Panc1 (cell line): ENCODE results near the gene NPTX1. TPM values are rescaled to one million over a fixed set of nuclear protein-coding genes. Genes with fewer than 3 reads are reported as not detected.

Source experiments
- ATAC-seq: fragments of 200-7000 bp; cut with Tn5 transposase; 2 replicates; pipeline ENCODE4 v1.9.1; 2020; ENCODE audit warnings: mild to moderate bottlenecking, moderate library complexity
- BruUV-seq: library from RNA; stranded (reverse); fragments of 400-500 nt; replicated peaks from 2 replicates; lab custom pipeline; 2021; lab: Mats Ljungman, UMichigan
- CTCF ChIA-PET: fragments of 300-600 bp; sonication (Branson Sonifier 250); formaldehyde crosslinking; loops from one replicate; lab custom pipeline; 2022; ENCODE audit warnings: antibody characterized with exemption; lab: Charles Lee
- POLR2A ChIA-PET: fragments of 300-600 bp; sonication (Branson Sonifier 250); formaldehyde crosslinking; loops from one replicate; lab custom pipeline; 2022; ENCODE audit warnings: antibody characterized with exemption; lab: Charles Lee
- DNase-seq: peaks from one replicate; pipeline ENCODE4 v3.0.0-alpha.2; 2010; ENCODE audit warnings: low read depth, low spot score
- H3K27ac ChIP-seq: 2 replicates; pipeline ENCODE4 v1.5.1; 2011; ENCODE audit warnings: mild to moderate bottlenecking, low read length, inconsistent platforms
- H3K27me3 ChIP-seq: fragments of 200-500 bp; sonication (Bioruptor generic); 2 replicates; pipeline ENCODE4 v1.6.0; 2014; ENCODE audit warnings: low read length, inconsistent platforms; ENCODE audit not compliant: control insufficient read depth, insufficient read depth
- H3K36me3 ChIP-seq: fragments of 200-500 bp; sonication (Bioruptor generic); 2 replicates; pipeline ENCODE4 v1.5.1; 2014; ENCODE audit warnings: inconsistent platforms, mild to moderate bottlenecking, low read length, moderate library complexity; ENCODE audit not compliant: control insufficient read depth, insufficient read depth
- H3K4me1 ChIP-seq: 2 replicates; pipeline ENCODE4 v1.5.1; 2011; ENCODE audit warnings: inconsistent platforms, mild to moderate bottlenecking, low read length, moderate library complexity; ENCODE audit not compliant: control insufficient read depth, insufficient read depth
- H3K4me3 ChIP-seq, 2 experiments: 2 replicates each; pipeline ENCODE4 v1.5.1; 2011 to 2012; ENCODE audit warnings: low read depth in 2 of 2, low read length in 2 of 2, mild to moderate bottlenecking in 2 of 2, inconsistent platforms in 1 of 2, moderate library complexity in 1 of 2
- H3K9me3 ChIP-seq: fragments of 200-500 bp; sonication (Bioruptor generic); 2 replicates; pipeline ENCODE4 v1.5.1; 2014; ENCODE audit warnings: low read depth, mild to moderate bottlenecking, inconsistent platforms, low read length, moderate library complexity; ENCODE audit not compliant: control insufficient read depth, insufficient read depth
- CTCF ChIP-seq: fragments of 450-650 bp; IDR thresholded peaks from 2 replicates; pipeline ENCODE4 v1.5.1; 2017; ENCODE audit warnings: mild to moderate bottlenecking
- POLR2AphosphoS5 ChIP-seq: IDR thresholded peaks from 2 replicates; pipeline ENCODE4 v1.6.1; 2012; ENCODE audit warnings: mild to moderate bottlenecking, low read depth, low read length, moderate library complexity
- SIN3A ChIP-seq: IDR thresholded peaks from 2 replicates; pipeline ENCODE4 v1.6.1; 2012; ENCODE audit warnings: low read depth, mild to moderate bottlenecking, low read length, moderate library complexity, borderline replicate concordance; ENCODE audit not compliant: insufficient read depth
- TCF7L2 ChIP-seq: IDR thresholded peaks from 2 replicates; pipeline ENCODE4 v1.6.1; 2011; ENCODE audit warnings: mild to moderate bottlenecking, low read depth, low read length, inconsistent platforms
- in situ Hi-C: cut with HindIII; loops from 2 replicates; pipeline ENCODE4 v1.10.0; 2016; ENCODE audit warnings: low sequenced_read_pairs, low pct_unique_long_range_greater_than_20kb
- intact Hi-C: fragments of 100-400 bp; cut with micrococcal nuclease; formaldehyde crosslinking; loops from one replicate; pipeline ENCODE4 v1.10.0; 2022; ENCODE audit not compliant: unreplicated experiment
- total RNA-seq: library from RNA; stranded (reverse); gene quantifications from one replicate; pipeline ENCODE4 v1.2.1, GENCODE V29; 2021; ENCODE audit not compliant: unreplicated experiment
- TF ChIP-seq, protein P1 (sequence below), 2 experiments: IDR thresholded peaks; 2 replicates each; pipeline ENCODE4 v1.6.1; 2011 to 2012; ENCODE audit warnings: low read depth in 2 of 2, control low read depth in 1 of 2, low read length in 1 of 2, mild to moderate bottlenecking in 1 of 2, moderate library complexity in 1 of 2; ENCODE audit not compliant: insufficient read depth in 1 of 2

NPTX1 gene
- total RNA-seq, 1 experiment from 2014 or later: 1.1 TPM

DNA sequence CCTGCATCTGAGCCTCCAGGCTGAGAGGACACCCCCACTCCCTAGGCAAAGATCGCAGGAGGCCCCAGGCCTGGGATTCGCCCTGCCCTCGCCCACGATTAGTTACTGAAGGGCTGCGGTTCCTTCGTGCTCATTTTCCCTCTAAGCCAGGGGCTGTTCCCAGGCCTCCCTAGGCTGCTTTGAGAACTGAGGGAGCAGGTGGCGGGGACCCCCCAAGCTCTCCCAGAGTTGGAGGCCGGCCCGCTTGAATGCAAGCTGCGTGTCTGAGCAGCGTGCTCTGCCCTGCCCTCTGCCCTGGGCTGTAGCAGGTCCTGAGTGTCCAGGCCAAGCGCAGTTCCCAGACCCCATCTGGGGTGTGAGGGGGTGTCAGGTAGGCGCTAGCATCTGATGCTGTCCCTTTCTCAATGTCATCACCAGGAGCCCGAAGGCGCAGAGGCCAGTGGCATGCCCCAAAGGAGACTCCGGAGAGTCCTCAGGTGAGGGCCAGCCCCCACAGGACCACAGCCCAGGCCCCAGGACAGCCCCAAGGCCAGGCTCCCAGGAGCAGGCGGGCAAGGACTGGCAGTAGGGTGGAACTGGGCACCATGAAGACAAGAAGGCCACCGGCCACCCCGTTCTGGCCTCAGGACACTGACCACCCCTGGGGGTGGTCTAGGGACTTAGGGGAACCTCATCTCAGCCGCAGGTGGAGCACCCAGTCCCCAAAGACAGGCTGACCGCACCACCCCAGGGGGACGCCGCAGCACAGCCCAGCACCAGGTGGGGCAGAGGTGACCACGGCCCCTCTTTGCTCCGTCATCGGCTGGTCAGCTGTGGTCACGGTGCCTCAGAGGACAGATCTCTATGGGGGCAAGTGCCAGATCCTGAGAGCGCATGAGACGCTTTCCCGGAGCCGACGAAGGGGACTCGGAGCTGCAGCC, 46.8 kb downstream of the NPTX1 start:
- TF ChIP-seq TCF7L2: no peak
- TF ChIP-seq CTCF: no peak
- TF ChIP-seq POLR2AphosphoS5: no peak
- no peak for TF ChIP-seq SIN3A
- TF ChIP-seq, protein P1, sequence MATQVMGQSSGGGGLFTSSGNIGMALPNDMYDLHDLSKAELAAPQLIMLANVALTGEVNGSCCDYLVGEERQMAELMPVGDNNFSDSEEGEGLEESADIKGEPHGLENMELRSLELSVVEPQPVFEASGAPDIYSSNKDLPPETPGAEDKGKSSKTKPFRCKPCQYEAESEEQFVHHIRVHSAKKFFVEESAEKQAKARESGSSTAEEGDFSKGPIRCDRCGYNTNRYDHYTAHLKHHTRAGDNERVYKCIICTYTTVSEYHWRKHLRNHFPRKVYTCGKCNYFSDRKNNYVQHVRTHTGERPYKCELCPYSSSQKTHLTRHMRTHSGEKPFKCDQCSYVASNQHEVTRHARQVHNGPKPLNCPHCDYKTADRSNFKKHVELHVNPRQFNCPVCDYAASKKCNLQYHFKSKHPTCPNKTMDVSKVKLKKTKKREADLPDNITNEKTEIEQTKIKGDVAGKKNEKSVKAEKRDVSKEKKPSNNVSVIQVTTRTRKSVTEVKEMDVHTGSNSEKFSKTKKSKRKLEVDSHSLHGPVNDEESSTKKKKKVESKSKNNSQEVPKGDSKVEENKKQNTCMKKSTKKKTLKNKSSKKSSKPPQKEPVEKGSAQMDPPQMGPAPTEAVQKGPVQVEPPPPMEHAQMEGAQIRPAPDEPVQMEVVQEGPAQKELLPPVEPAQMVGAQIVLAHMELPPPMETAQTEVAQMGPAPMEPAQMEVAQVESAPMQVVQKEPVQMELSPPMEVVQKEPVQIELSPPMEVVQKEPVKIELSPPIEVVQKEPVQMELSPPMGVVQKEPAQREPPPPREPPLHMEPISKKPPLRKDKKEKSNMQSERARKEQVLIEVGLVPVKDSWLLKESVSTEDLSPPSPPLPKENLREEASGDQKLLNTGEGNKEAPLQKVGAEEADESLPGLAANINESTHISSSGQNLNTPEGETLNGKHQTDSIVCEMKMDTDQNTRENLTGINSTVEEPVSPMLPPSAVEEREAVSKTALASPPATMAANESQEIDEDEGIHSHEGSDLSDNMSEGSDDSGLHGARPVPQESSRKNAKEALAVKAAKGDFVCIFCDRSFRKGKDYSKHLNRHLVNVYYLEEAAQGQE (IDR thresholded peaks at IDR 0.05; ENCODE audit: insufficient read depth in 1 of 2, low read depth in 2 of 2, low read length in 1 of 2): no peak
- H3K4me3 ChIP-seq: no peak overlapping the region
- BruUV-seq: no TSS peak
- no peaks in the 10 kb centered on the region for H3K36me3 ChIP-seq
- DNase-seq (no peak), ATAC-seq (no peak)
- no peaks in the 10 kb centered on the region for H3K27me3 ChIP-seq
- no peak overlapping the region for H3K27ac ChIP-seq
- intact Hi-C loops (loop anchor here (5.0 kb wide), 1 partner anchor 553 kb away; no protein-coding TSS in a partner anchor), in situ Hi-C loops (no loop called here)
- H3K9me3 ChIP-seq: no peaks in the 10 kb centered on the region
- ChIA-PET CTCF (no interaction called here), POLR2A (no interaction called here)
- no peaks in the 10 kb centered on the region for H3K4me1 ChIP-seq

DNA sequence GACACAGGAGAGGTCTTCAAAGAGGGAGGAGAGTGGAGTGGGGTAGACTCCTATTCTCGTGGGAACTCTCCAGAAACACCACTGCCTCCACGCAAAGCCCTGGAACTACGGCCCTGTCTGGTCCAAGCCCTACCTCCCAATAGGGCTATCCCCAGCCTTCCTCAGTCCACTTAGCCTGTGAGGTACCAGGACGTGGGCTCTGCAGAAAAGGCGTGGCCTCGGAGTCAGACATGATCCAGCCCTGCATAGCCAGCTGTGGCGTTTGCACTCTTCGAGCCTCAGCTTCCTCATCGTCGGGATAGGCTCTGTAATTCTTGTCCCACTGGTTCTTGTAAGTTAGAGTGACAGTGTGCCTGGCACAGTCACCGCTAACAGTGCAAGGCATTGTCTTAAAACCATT, 47.6 kb downstream of the NPTX1 start:
- ChIA-PET CTCF (no interaction called here), POLR2A (interaction anchor here (0.6 kb wide), 1 partner anchor 547 kb away, joined by 3 read pairs; no protein-coding TSS in a partner anchor)
- intact Hi-C loops: loop anchor here (5.0 kb wide), 1 partner anchor 554 kb away; no protein-coding TSS in a partner anchor
- Histone ChIP-seq H3K27me3 (no peaks in the 10 kb centered on the region), H3K4me1 (no peaks in the 10 kb centered on the region), H3K27ac (no peak overlapping the region), H3K36me3 (no peaks in the 10 kb centered on the region), H3K4me3 (no peak overlapping the region), H3K9me3 (no peaks in the 10 kb centered on the region)
- no peak for DNase-seq
- BruUV-seq: no TSS peak
- no peak for TF ChIP-seq CTCF
- no peak for TF ChIP-seq POLR2AphosphoS5
- no peak for TF ChIP-seq TCF7L2
- TF ChIP-seq, protein P1 (IDR thresholded peaks at IDR 0.05; ENCODE audit: insufficient read depth in 1 of 2, low read depth in 2 of 2, low read length in 1 of 2): no peak
- no peak for TF ChIP-seq SIN3A
- in situ Hi-C loops: no loop called here
- ATAC-seq: no peak
